GM12801 (cell line): ENCODE data around the gene SMIM45.

Experiments
- CTCF ChIP-seq: IDR thresholded peaks from one replicate; pipeline ENCODE4 v1.5.1; 2011; ENCODE audit warnings: control low read depth; ENCODE audit not compliant: insufficient read length; ENCODE audit errors: extremely low read depth

The SMIM45 gene

GRCh38 chr22:41925783-41926460 is 26.0 kb upstream of the SMIM45 start:
- TF ChIP-seq CTCF = no peak

DNA sequence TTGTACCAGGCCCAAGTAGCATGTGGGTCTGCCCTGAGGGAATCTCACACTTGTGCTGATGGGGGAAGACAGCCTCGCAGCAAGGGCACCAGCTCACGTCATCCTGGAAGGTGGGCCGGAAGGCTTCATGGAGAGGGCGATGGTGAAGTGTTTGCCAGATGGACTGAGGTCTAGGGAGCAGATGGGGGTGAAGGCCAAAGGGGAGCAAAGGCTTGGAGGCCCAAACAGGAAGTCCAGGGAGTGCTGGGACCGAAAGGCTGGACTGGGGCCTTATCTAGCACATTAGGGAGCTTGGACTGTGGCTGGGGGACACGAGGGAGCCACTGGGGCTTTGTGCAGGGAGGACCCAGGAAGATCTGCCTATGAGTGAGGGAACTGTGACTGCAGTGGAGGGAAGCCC is 24.1 kb upstream of the SMIM45 start:
- TF ChIP-seq CTCF = no peak

DNA sequence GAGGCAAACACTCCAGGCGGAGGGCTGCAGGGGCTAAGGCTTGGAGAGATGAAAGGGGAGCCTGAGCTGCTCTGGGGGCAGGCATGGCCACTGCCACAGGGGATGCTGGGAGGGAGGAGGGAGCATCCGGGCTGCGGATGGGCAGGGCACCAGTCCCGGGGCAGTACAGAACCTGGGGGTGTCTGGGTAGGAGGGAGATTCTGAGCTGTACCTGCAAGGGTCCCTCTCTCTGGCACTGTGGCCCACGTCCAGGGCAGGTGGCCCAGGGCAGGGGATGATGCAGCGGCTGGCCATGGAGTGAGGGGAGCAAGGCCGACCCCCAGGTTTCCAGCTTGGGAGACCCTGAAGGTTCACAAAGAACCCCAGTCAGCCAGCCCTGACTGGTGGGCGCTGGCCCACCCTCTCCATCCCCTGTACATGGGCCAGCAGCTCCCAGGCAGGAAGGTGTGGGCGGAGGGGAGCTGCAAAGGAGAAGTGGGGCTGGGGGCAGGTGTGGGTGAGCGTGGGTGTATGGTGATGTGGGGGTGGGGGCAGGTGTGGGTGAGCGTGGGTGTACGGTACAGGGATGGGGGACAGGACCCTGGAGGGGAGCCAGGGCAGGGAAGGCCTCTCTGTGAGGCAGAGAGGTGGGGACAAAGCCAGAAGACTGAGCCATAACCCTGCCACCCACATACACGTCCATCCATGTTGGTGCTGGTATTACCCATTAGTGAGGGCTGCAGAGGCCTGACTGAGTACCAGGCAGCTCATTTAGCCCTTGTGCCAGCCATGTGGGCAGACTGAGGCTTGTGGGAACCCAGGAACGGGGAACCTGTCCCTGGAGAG is 23.1 kb upstream of the SMIM45 start:
- no peak for TF ChIP-seq CTCF

DNA sequence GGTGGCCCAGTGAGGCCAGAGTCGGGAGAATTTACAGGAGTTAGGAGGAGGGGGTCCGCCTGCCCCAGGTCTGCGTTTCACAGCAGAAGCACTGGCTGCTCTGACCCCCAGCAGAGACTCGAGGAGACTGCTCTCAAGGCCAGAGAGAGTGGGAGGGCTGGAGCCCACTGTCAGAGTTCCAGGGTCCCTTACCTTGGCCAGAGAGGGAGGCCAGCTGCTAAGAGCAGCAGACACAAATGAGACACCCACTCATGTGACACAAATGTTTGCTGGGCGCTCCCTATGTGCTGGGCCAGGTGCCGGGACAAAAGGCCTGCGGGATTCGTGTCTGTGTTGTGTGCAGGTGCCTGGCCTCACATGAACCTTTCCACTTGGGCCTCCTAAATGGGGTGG is 22.5 kb upstream of the SMIM45 start:
- TF ChIP-seq CTCF = no peak

DNA sequence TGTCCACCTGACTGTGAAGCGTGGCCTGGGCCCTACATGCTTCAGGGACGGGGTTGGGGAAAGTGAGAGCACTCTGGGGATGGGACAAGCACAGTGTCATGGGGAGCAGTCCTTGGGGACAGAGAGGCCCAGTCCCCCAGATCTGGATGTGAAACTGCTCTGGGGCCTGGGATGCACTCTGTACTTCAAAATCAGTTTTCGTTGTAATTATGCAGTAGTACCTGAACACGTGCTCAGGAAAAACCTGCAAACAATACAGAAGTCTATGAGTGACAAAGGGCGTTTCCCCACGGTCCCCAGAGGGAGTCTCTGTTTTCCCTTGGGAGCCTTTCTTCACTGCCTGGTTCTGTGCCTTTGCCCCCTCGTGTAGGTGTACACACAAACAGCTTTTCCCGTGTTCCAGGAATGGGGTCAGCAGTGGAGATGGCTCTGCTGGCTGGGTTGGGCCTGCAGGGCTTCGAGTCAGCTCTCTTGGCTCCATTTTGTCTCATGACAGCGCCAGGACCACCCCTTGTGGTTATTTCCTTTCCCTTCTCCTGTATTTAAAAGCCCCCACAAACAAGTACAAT is 20.2 kb upstream of the SMIM45 start:
- no peak for TF ChIP-seq CTCF

DNA sequence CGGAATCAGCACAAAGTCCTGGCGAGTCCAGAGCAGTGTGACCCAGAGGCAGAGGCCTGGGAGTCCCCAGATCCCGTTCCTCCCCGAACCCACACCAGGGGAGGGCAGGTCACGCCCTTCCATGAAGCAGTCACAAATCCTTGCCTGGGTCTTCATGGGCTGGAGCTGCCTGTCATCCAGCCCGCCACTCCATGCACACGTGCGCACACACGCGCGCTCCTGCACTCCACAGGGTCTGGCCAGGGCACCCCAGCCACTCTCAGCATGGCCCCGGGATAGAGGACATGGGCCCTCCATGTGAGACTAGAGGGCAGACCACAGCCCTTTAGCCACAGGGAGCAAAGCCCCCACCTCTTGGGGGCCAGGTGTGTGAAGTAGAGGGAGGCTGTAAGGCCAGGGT is 19.6 kb upstream of the SMIM45 start:
- no peak for TF ChIP-seq CTCF

DNA sequence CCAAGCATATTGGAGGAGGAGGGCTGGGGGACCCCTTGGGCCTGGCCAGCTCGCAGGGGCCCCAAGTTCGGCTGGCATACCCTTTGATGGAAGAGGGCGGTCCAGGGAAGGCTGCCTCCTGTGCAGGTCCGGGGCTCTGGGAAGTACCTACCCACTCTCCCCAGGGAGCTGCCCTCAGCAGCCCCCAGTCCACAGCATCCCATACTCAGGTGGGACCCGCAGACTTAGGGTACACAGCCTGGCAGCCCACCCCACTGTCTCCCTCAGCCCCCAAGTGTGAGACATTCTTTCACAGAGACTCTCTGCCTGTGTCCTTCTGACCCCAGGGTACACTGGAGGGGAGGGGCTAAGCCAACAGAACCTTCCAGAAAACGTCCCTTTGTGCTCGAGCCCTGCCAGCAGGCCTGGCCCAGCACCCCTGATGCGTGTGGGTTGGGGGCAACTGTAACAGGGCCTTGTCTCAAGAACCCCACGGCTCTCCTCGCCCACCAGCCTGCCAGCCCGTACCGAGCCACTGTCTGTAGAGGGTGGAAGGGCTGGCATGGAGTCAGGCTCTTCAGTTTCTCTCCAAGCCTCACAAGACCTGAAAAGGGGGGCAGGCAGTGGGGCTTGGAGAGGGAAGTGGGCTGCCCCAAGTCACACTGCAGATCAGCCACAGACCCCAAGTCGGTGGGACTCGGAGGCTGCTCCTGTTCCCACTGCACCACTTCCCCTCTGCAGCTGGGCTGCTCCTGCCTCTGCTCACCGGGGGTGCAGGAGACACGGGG is 18.4 kb upstream of the SMIM45 start:
- TF ChIP-seq CTCF = no peak
